ENCODE measurements around the gene HNRNPL.
"Not testable (repeated sequence)": the region's sequence is repeated elsewhere in the genome, so short reads cannot be mapped to it uniquely, and the experiment has no call there.

The HNRNPL gene

GRCh38 chr19:38869160-38869835 is 19.5 kb upstream of the HNRNPL start:
- ATAC-seq = no peak

- no peak for ATAC-seq
Measured at GRCh38 chr19:38868551-38868950, 18.8 kb upstream of the HNRNPL start.

- no peak for ATAC-seq
Measured at GRCh38 chr19:38867171-38867780, 17.5 kb upstream of the HNRNPL start.

GRCh38 chr19:38862321-38863059 is 12.7 kb upstream of the HNRNPL start:
- ATAC-seq = no peak

GRCh38 chr19:38861368-38861767 is 11.6 kb upstream of the HNRNPL start:
- ATAC-seq = no peak

- not testable (repeated sequence) for ATAC-seq
Measured at GRCh38 chr19:38859631-38860204, 9.9 kb upstream of the HNRNPL start.

GRCh38 chr19:38856813-38857212 is 7.0 kb upstream of the HNRNPL start:
- no peak for ATAC-seq

- not testable (repeated sequence) for ATAC-seq
Measured at GRCh38 chr19:38855751-38856150, 6.0 kb upstream of the HNRNPL start.

- ATAC-seq = not testable (repeated sequence)
Measured at GRCh38 chr19:38854961-38855360, 5.2 kb upstream of the HNRNPL start.

GRCh38 chr19:38853214-38853613 is 3.4 kb upstream of the HNRNPL start:
- ATAC-seq = no peak

- ATAC-seq = no peak
Measured at GRCh38 chr19:38852231-38853044, 2.7 kb upstream of the HNRNPL start.

- ATAC-seq = peak in 1 of 2 donors; percentile 2
Measured at GRCh38 chr19:38851622-38852230, 1.9 kb upstream of the HNRNPL start.

- no peak for ATAC-seq
Measured at GRCh38 chr19:38850976-38851621, 1.3 kb upstream of the HNRNPL start.

- ATAC-seq = peak; percentile 83 to 84
Measured at GRCh38 chr19:38850436-38850975, 720 bp upstream of the HNRNPL start.

- ATAC-seq = peak; percentile 8 to 14
Measured at GRCh38 chr19:38849147-38849859, 483 bp downstream of the HNRNPL start.

GRCh38 chr19:38848299-38849146 is 1.3 kb downstream of the HNRNPL start:
- no peak for ATAC-seq

GRCh38 chr19:38846097-38846496 is 3.7 kb downstream of the HNRNPL start:
- ATAC-seq = no peak

- no peak for ATAC-seq
Measured at GRCh38 chr19:38845374-38846024, 4.3 kb downstream of the HNRNPL start.

- ATAC-seq = no peak
Measured at GRCh38 chr19:38844093-38844686, 5.6 kb downstream of the HNRNPL start.
